ENCODE results near the gene PLEKHM3.

GRCh38 chr2:207969249-207969648 lies 56.1 kb downstream of the PLEKHM3 start:
- TF ChIP-seq EZH2phosphoT487 (IDR thresholded peaks at IDR 0.05; ENCODE audit: insufficient read depth, low read depth) (no peak), EZH2 (IDR thresholded peaks at IDR 0.05; ENCODE audit: insufficient read depth, poor library complexity, severe bottlenecking) (no peak)
